ENCODE results near the gene EIF4G3.

The EIF4G3 gene

DNA sequence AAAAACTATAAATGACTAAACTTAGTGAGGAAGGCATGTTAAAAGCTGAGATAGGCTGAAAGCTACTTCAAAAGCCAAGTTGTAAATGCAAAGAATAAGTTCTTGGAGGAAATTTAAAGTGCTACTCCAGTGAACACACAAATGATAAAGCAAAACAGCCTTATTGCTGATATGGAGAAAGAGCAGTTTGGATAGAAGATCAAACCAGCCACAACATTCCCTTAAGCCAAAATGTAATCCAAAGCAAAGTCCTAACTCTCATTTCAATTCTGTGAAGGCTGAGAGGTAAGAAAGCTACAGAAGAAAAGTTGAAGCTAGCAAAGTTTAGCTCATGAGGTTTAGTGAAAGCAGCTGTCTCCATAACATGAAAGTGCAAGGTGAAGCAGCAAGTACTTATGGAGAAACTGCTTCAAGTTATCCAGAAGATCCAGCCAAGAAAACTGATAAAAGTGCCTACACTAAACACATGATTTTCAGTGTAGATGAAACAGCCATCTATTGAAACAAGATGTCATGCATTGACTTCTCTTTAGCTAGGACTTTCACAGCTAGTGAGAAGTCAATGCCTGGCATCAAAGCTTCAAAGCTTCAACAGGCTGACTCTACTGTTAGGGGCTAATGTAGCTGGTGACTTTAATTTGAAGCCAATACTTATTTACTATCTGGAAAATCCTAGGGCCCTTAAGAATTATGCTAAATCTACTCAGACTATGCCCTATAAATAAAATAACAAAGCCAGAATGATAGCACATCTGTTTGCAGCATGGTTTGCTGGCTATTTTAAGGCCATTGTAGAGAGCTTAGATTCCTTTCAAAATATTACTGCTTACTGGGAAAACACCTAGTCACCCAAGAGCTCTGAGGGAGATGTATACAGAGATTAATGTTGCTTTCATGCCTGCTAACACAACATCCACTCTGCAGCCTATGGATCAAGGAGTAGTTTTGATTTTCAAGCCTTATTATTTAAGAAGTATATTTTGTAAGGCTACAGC lies 188.6 kb downstream of the EIF4G3 start:
- DNase-seq = no peak

DNA sequence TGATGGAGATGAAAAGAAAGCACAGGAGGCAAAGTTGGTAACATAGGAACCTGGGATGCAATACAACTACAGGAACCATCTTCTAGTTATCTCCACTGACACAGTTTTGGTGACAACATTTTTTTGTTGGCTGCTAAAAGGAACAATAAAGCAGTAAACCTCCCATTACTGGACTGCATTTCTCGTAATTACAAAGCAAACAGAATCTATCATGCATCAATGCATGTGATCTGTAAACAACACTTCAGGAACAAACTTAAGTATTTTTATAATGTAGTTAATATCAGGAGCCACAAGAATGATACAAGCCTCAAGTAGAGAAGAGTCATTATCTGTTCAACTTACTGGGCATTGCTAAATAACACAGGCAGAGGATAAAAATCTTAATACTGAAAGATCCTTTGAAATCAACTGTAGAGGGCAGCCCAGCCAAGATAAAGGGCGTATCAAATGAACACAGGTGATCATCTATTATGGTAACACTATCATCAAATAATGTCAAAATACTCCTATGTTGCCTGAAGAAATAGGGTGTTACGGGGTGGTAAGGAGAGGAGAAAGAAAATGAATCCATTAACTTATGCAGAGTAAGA lies 193.3 kb downstream of the EIF4G3 start:
- peak; percentile 35 for DNase-seq

DNA sequence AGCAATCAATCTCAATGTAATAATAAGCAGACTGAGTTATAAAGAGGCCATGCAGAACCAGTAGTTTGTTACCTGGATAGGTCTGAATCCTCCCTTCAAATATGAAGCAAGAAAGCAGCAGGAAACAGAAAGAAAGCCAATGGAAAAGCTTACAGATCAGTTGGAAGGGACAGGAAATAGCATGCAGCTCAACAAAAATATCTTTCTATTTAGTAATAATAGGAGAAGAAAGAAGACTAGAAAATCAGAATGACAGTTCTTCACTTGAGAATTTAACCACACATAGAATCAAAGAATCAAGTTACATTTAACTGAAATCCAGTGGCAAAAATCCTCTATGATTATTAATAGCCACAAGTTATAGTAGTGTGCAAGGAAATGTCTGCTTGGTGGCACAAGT lies 194.4 kb downstream of the EIF4G3 start:
- no peak for DNase-seq

DNA sequence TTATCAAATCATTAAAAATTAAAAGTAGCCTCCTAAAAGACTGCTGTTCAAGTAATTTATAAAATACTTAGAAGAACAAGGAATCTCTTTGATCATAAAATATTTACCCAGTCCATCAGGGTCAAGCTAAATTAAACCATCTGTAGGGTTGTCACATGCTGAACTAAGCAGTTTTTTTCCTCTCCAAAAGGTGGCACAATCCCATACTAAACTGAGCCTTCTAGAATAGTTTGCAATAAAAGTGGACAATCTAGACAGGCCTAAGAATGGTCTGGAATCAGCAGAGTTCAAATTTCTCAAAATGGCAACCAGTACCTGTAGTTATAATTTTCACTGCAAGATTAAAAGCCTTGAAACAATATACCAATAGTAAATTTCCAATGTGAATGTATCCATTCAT lies 194.8 kb downstream of the EIF4G3 start:
- DNase-seq = peak; percentile 5

DNA sequence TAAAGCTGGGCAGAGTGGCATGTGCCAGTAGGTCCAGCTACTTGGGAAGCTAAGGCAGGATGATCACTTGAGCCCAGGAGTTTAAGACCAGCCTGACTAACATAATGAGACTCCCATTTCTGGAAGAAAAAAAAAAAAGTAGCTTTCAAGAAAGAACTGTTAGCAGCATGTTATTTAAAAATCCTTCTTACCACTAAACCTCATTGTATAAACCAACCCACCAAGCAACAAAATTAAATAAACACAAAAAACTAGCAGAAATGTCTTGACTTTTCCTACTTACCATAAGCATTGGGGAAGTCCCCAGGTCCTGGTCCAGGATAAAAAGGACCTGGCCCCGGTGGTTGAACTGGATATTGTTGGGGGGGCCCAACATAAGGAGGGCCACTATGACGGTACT lies 196.6 kb downstream of the EIF4G3 start:
- DNase-seq = no peak

DNA sequence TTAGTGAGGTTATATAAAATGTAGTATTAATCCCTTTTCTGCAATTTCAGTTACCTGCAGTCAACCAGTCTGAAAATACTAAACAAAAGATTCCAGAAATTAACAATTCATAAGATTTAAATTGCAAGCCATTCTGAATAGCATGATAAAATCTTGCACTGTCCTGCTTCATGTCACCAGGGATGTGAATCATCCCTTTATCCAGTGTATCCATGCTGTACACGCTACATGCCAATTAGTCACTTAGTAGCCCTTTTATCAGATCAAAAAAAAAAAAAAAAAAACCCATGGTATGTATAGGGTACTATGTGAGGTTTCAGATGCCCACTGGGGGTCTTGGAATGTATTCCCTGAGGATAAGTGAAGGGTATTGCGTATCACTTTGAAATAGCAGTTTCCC lies 198.3 kb downstream of the EIF4G3 start:
- DNase-seq = no peak

DNA sequence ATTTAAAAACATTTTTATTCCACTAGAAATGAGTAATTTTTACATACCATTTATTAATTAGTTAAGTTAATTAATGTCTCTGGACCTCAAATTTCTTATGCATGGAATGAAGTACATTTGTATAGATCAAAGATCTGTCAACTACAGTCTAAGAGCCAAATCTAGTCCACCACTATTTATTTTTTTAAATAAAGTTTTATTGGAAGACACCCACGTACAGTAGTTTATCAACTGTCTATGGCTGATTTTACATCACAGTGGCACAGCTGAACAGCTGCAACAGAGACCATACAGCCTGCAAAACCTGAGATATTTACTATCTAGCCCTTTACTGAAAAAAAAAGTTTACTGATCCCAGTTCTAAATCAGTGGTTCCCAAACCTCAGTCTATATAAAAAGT lies 201.0 kb downstream of the EIF4G3 start:
- peak; percentile 41 for DNase-seq

DNA sequence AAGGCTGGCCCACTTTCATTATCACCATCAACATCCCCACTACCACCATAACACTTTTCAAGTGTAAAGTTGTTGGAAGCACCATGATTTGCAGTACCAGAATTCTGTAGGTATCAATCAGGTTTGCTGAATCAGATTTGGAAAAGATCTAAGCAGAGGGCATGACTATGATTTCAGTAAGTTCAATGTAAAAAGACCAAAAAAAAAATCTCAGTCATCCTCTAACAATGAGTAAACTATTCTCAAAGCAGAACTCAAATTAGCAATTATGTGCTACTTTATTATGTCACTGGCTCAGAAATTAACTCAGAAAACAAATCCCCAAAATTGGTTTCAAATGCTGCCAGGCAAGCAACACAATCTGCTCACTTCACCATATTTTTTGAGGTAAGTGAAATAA lies 201.7 kb downstream of the EIF4G3 start:
- DNase-seq = peak; percentile 73

DNA sequence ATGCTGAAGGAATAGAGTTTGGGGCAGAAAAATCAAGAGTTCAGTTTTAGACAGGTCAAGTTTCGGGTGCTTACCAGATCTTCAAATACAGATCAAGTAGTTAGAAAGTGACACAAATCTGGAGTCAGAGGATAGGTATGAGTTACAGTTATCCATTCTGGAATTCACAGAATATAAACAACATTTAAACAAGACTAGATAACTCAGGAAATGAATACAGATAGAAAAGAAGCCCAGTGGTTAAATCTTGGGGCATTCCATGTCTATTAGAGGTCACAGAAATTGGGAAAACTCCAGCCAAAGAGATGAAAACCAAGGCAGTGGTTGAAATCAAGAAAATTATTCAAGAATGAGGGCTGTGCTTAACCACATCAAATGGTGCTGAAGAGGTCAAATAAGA lies 202.6 kb downstream of the EIF4G3 start:
- DNase-seq = no peak

DNA sequence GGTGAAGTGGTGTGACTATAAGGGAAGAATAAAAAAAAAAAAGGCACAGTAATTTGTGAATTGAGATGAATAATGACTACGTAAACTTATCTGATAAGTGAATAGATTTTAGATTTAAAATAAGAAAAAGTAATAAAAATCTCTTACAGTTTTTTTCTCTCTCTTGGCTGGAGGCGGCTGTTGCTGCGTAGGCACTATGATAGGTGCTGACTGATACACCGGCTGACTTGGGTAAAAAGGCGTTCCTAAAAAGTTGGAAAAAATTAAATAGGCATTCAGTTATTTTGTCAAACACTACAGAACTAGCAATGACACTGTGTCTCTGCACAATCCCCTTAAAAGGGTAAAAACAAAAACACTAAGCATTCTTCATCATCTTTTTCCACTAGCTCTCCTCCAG lies 203.8 kb downstream of the EIF4G3 start:
- DNase-seq = no peak

DNA sequence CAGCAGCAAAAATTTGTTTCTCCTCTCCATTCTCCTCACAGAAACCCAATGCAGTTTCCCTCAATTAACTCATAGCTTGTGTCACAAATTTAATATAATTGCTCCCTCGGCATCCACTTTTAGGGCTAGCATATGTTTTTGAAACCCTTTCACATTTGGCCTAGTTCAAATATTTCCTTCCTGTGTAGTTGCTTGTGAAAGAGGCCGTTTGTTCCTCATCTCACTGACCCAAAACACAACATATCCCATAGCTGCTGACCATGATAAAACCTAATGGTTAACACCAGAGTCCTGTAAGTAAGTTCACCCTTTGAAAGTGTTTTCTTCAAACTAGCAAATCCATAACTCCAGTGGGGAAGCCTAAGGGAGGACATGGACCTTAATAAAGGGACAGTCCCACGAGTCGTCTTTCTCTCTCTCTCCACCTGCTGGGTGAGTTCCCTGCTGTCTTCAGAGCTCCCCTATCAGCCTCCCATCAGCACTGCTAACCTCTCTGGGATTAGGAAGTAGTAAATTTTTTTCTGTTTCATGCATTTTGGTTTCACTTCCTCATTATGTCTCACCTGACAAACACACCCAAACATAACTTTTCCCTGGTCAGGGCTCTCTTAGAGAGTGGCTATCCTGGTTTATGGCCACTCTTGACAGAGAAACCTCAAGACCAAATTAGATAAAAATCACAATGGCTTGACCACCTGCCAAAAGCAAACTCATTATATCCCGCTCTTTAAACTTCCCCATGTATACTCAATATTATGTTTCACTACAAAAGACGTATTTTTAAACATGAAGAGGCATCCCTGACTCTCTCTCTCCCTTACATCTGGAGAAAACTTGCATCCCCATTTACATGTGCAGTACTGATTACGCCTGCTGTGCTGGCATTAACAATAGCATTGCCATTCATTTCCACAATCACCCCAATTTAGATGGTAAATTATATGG lies 211.9 kb downstream of the EIF4G3 start:
- no peak for DNase-seq

DNA sequence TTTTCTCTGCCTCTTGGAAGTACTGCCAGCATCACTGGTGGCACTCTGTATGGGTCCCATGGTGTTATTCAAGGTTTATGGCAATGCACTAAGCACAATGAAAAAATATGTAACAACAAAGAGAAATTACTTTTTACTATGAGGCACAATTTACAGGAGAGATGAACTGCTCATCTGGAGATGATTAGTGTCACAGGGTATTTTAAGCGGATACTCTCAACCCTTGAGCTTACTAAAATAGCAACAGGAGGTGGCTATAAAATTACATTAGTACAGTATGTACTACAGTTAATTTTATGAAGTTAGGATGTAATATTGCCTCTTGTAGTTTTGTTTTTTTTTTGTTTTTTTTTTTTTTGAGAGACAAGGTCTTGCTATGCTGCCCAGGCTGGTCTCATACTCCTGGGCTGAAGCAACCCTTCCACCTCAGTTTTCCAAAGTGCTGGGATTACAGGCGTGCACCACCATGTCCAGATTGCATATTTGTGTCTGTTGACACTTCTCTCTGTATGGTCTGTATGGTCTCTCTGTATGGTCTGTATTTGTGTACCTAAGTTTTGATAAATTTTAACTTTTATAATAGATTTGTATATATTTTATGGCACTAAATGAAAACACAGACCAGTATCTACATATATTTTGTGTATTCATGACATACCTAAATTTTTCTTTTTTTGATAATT lies 214.0 kb downstream of the EIF4G3 start:
- DNase-seq = no peak

DNA sequence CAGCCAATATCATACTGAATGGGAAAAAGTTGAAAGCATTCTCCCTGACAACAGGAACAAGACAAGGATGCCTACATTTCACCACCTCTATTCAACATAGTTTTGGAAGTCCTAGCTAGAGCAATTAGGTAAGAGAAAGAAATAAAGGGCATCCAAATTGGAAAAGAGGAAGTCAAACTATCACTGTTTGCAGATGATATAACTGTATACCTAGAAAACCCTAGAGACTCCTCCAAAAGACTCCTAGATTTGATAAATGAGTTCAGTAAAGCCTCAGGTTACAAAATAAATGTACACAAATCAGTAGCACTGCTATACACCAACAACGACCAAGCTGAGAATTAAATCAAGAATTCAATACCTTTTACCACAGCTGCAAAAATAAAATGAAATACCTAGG lies 218.3 kb downstream of the EIF4G3 start:
- DNase-seq = no peak

DNA sequence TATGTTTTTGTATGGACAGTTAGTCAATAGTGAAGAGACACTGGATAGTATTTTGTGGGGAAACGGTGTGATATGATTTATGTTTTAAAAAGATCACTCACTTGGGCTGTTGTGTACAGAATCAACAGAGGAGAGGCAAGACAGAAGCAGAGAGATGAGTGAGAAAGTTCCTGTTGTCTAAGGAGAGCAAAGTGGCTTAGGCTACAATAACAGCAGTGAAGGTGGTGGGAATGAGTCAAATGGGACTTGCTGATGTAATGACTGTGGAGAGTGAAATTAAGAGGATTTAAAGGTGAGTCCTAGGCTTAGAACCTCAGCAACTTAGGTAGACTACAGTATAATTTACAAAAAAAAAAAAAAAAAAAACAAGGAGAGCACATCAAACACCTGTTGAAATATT lies 220.4 kb downstream of the EIF4G3 start:
- DNase-seq = no peak

DNA sequence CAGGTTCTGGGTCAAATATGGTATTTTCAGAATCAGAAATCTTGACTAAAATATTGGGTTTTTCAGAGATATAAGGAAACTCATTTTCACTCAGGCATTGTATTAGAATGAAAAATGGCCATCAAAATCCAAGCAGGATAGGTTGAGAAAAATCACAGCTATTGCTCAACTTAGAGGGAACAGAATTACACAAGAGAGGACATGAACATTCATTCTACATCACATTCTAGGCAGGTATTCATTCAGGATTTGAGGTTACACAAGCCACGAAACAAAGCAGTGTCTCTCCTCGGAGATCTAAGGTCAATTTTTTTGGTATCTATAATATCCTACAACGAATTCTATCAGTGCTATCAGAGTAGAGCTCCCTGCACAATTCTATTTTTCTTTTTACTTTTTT lies 226.0 kb downstream of the EIF4G3 start:
- DNase-seq = no peak

DNA sequence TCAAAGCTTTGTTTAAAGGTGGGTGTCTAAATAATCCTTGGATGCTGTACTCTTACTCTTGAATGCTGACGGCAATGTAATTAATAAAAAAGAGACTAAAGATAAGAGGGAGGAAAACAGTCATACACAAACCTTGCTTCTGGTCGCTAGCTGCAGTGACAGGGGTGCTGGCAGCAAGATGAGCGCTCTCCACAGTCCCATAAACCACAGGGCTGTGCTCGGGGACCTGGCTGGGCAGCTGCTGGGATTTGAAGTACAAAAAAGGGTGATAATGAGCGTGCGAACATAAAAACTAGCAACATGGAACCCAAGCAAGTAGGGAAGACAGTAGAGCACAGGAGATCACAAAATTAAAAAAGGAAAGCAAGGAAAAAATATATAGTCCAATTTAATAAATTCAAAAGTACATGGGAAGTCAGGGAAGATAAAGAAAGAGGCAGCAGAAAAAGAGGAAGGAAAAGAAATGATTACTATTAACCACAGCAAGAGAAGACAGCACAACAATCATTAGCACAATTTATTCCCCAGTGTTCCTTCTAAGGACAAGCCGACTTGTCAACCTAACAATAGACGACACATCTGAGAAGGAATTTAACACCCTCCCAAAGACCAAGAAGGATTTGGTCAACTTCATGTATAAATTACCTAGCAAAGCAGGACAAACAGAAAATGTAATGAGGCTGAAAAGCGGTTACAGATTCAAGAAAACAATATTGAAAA lies 226.7 kb downstream of the EIF4G3 start:
- no peak for DNase-seq

DNA sequence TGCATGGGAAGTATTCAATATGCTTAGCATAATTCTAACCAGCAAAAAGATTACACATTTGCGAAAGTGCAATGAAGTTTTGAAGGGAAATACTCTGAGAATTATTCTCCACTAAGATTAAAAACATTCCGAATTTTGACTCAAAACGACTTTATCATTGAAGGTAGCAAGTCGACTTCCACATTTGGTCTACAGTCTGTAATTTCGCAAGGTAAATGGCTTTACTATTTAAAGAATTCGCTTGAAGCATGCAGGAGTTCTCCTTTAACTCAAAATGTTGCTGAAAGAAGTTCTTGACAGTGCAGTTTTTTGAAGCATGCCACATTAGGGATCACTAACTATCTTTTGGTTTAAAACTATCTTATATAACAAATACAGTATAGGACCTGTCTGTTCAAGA lies 228.6 kb downstream of the EIF4G3 start:
- DNase-seq = no peak

DNA sequence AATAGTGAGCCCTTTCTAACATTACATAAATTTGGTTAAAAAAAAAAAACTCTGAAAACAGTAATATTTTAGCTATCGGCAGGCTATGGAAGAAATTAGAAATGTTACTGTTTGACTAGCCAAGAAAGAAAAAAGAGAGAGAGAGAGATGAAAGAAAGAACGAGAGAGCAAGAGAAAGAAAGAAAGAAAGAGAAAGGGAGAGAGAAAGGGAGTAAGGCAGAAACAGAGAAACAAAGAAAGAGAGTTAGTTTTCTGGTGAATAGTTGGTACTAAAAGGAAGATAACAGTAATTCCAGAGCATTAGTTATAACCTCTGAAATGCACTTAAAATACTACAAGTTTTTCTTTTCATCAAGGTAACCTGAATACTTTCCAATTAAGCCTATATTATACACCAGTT lies 229.3 kb downstream of the EIF4G3 start:
- DNase-seq = no peak

DNA sequence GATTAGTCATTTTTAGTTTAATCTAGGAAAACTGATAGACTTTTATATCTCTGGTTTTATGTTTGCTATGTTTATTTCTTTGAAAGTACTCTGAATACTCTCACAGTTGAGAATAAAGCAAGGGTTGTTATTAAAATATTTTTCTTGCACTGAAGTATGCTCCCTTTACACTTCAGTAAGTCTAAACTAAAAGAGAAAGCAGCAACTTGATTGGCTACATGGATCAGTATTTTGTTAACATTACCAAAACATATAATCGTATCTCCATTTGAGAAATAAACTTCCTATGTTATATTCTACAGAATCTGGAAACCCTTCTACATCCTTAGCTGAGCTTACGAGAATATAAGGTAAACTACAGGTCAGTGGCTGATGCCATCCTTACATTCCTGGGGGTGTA lies 240.1 kb downstream of the EIF4G3 start:
- DNase-seq = no peak

DNA sequence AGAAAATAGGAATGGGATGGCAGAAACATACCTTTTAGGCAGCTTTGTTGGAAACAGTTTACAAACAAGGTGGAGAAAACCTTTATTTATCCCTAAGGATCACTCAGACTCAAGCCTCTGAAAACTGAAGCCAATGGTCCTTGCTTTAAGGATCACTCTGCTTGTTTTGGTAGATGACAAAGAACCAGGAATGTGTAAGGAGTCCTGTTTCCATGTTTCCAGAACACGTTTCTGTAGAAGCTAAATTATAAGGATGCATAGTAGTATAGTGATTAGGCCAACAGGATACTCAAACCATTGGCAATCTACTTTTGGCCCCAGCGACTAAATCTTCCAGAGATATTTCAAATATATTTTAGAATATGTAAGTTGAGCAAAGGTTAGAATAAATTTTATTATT lies 240.5 kb downstream of the EIF4G3 start:
- DNase-seq = no peak

DNA sequence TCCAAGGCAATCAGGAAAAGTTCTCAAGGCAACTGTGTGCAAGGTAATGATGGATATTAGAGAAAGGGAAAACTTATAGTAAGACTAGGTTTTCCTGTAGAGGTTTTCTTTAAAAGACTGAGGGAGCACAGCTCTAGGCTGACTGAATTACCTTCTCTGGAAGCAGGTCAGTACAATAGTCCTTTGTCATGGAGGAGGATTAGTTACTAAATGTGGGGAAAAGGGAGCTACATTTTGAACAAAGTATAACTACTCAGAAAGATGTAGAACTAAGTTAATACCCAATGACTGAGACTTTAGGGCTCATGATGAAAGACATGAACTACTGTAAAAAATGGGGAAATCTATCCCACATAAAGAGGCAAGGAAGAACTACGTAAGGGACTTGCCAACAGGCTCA lies 241.0 kb downstream of the EIF4G3 start:
- DNase-seq = no peak

DNA sequence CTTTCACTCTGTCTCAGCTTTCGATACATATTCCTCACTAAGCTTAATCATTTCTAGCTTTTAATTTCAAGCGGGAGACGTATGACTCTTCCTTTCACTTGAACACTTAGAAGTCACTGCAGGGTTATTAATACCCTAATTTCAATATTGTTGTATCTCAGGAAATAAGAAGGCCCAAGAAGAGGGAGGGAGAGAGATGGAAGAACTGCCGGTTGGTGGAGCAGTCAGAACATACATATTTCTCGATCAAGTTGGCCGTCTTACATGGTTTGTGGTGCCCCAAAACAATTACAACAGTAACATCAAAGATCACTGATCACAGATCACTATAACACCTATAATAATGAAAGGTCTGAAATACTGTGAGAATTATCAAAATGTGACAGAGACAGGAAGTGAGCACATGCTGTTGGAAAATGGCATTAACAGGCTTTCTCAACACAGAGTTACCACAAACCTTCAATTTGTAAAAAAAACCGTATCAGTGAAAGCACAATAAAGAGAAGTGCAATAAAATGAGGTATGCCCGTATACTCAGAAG lies 244.2 kb downstream of the EIF4G3 start:
- DNase-seq = no peak
